ENCODE results near the gene AGER. TPM values are rescaled to one million over a fixed set of nuclear protein-coding genes. Genes with fewer than 3 reads are reported as not detected.

AGER gene
- total RNA-seq = 0.23 TPM in 1 of 2 replicates, not detected in the other

GRCh38 chr6:32184084-32184640 is at the start of gene AGER:
TSS of gene AGER (minus strand) at chr6:32184253. CDS start at chr6:32184222, 31 bp downstream.

GRCh38 chr6:32223258-32224235 is 39.5 kb upstream of the AGER start, which contains the start of gene NOTCH4:
TSS of gene NOTCH4 (minus strand) at chr6:32224067. CDS start at chr6:32223928, 139 bp downstream.

GRCh38 chr6:32192608-32193039 is 8.6 kb upstream of the AGER start, which contains the start of gene GPSM3:
TSS of gene GPSM3 (minus strand) at chr6:32192643. CDS start at chr6:32192513, 130 bp downstream.

GRCh38 chr6:32190054-32190851 is 6.2 kb upstream of the AGER start, which contains the start of gene PBX2:
TSS of gene PBX2 (minus strand) at chr6:32190202. CDS start at chr6:32189915, 287 bp downstream.

GRCh38 chr6:32177788-32178546 is 6.1 kb downstream of the AGER start, which contains the start of gene RNF5:
TSS of gene RNF5 (plus strand) at chr6:32178405. CDS start at chr6:32178512, 107 bp downstream.

GRCh38 chr6:32175711-32176475 is 8.2 kb downstream of the AGER start, which contains the start of gene AGPAT1:
TSS of gene AGPAT1 (minus strand) at chr6:32176084. CDS start at chr6:32171496, 4,588 bp downstream.

GRCh38 chr6:32164295-32164694 is 19.8 kb downstream of the AGER start, which contains the start of gene EGFL8:
TSS of gene EGFL8 (plus strand) at chr6:32164595. CDS start at chr6:32166166, 1,571 bp downstream.

GRCh38 chr6:32153564-32154513 is 30.2 kb downstream of the AGER start, which contains the start of gene PPT2:
TSS of gene PPT2 (plus strand) at chr6:32154141. CDS start at chr6:32154595, 454 bp downstream.

GRCh38 chr6:32151863-32152768 is 31.9 kb downstream of the AGER start, which contains the start of gene PRRT1:
TSS of gene PRRT1 (minus strand) at chr6:32151939. CDS start at chr6:32151827, 112 bp downstream.

Other genes with a start within 250 kb of the AGER start
- 4.1 and 28.8 TPM in 2 replicates for gene CFB, start 238.2 kb downstream of the AGER start, total RNA-seq
- gene NELFE, start 225.3 kb downstream of the AGER start, total RNA-seq = 89.1 and 109 TPM in 2 replicates
- 60.3 and 63.7 TPM in 2 replicates for gene SKIC2, start 225.1 kb downstream of the AGER start, total RNA-seq
- 11.0 and 11.3 TPM in 2 replicates for gene DXO, start 212.1 kb downstream of the AGER start, total RNA-seq
- gene C4A, start 202.2 kb downstream of the AGER start, total RNA-seq = 4.2 and 4.3 TPM in 2 replicates
- gene C4B, start 169.5 kb downstream of the AGER start, total RNA-seq = 2.1 and 3.9 TPM in 2 replicates
- 0.14 TPM in 1 of 2 replicates, not detected in the other for gene CYP21A2, start 145.8 kb downstream of the AGER start, total RNA-seq
- gene TNXB, start 74.9 kb downstream of the AGER start, total RNA-seq = 0.89 and 1.7 TPM in 2 replicates
- 18.7 and 28.5 TPM in 2 replicates for gene ATF6B, start 56.0 kb downstream of the AGER start, total RNA-seq
- gene FKBPL, start 54.0 kb downstream of the AGER start, total RNA-seq = 3.0 and 3.6 TPM in 2 replicates
- gene PRRT1, start 32.3 kb downstream of the AGER start, total RNA-seq = 0.09 TPM in 1 of 2 replicates, not detected in the other
- gene PPT2, start 30.1 kb downstream of the AGER start, total RNA-seq = 16.3 and 16.6 TPM in 2 replicates
- 1.2 and 1.4 TPM in 2 replicates for gene EGFL8, start 19.7 kb downstream of the AGER start, total RNA-seq
- gene AGPAT1, start 8.2 kb downstream of the AGER start, total RNA-seq = 19.3 and 28.4 TPM in 2 replicates
- 14.9 and 24.6 TPM in 2 replicates for gene RNF5, start 5.8 kb downstream of the AGER start, total RNA-seq
- 36.2 and 58.1 TPM in 2 replicates for gene PBX2, start 5.9 kb upstream of the AGER start, total RNA-seq
- gene GPSM3, start 8.4 kb upstream of the AGER start, total RNA-seq = 0.59 and 1.2 TPM in 2 replicates
- 0.42 and 1.5 TPM in 2 replicates for gene NOTCH4, start 39.8 kb upstream of the AGER start, total RNA-seq
- gene TSBP1, start 187.7 kb upstream of the AGER start, total RNA-seq = not detected in 2 replicates
- gene BTNL2, start 222.9 kb upstream of the AGER start, total RNA-seq = not detected in 2 replicates

Data from smooth muscle cell of the umbilical artery (primary cell).